Stimulated activated CD8-positive, alpha-beta memory T cell treated with anti-CD3 and anti-CD28 coated beads, Interleukin-4, amount 100 ng/mL, for 48 hours (primary cell): Measurements from ENCODE around the gene ZBTB20.

Experiments used
- DNase-seq: peaks from one replicate; pipeline ENCODE4 v3.0.0-alpha.2; 2020

ZBTB20 gene

DNA sequence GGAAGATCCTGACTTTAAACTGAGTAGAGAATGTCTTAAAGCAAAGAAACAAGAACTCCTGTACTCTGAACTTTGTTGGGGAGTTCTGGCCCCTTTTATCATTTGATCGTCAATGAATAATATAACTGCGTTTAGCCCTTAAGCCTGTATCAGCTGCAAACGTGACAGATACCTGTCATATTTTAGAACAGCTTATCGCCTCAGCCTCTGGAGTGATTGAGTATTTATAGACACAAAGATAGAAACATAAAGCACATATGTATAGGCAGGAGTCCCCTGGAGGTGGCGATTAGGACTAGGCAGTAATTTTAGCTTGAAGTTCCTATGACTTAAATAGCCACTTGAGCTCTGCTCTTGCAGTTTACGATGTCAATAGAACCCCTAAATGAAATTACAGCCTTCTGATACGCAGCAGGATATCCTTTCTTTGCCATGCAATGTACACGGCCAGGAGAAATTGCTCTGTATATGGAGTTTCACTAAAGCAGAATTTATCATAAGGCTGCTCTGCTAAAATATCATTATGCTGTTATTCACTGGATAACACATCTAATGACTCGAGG, 531.5 kb downstream of the ZBTB20 start:
- no peak for DNase-seq

DNA sequence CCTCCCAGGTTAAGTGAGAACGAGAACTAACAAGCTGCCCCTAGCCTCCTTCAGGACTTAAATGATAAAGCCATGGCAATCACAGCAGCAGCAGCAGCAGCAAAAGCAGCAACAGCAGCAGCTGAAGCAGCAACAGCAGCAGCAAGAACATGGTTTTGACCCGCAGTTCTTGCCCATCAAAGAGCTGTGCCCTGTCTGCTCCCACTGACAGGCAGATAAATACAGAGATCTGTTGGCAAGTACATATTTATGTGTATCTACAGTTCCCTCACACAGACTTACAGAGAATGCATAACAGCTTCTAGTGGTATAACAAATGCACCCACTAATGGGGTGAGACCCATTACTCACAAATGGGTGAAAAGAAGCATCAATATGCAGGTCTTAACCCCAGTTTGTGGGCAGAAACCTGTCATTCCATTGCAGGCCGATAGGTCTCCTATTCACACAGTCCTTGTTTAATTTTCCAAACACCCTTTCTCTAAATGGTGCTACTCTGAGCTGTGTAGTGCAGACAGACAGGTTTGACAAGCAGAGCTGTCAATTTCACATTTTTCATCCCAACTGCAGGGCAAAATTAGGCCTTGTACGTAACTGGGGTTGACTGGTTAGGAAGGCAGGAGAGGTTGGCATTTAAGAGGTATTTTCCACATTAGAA, 537.0 kb downstream of the ZBTB20 start:
- no peak for DNase-seq

DNA sequence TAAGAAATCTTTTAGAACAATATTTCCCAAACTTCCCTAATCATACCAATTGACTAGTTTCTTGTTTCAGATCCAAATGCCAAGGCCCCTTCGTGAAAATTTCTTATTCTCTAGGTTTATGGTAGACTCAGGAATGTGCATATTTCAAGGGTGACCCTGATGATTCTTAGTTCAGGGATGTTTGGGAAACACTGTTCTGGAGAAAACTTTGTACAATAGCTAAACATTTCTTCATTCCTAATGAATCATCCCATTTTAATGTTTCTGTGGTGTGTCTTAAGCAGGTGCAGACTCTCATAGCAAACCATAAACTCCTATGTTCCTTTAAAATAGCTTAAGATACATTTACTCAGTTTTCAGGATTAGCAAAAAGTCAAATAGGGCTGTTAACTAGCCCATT, 538.8 kb downstream of the ZBTB20 start:
- no peak for DNase-seq

DNA sequence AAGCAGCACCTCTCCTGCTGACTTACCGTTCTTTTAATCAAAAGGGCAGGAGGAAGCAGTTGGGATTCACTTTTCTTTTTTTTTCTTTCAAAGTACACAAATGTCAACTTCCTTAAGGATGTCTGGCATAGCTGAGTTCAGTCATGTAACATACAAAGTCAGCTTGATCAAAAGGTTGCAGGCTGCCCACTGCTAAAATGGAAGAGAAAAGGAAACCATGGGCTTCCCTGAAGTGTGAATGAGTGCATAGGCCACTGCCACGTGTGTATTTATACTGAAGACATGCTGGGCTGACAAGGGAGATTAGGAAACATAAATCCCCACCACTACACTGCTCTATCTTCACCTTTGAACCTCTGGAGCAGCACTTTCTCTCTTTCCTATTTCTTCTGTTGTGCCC, 540.8 kb downstream of the ZBTB20 start:
- DNase-seq = no peak

DNA sequence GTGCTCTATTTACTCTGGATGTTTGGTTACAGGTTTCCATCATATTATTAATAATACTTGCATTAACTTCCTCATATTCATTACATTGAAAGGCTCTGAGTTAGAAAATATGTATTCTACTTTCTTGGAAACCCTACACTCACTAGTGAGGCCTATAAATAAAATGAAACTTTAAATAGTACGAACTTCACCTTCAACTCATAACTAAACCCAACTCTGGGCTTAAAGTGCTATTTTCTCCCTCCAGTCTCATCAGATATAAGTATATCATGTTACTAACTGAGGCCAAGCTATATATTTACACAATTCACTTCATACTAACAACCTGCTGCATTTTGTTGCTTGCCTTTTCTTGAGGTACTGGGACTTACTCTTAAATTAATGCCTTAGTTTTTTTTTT, 546.5 kb downstream of the ZBTB20 start:
- DNase-seq = no peak

DNA sequence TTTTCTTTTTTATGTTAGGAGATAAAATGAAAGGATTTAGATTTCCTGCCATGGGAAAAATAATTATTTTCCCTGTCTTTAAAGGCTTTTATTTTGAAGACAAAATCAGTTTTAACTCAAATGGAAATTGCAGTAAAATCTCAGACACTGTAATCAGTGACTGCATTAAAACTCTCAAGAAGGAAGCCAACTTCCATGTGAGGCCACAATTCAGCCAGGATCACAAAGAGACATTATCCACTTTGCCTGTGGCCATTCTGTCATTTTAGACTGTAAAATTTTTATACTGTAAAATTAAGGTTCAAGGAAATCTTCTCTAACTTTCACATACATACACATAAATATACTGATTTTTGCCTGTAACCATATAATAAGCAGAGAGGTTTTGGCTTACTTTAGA, 549.2 kb downstream of the ZBTB20 start:
- DNase-seq = no peak

DNA sequence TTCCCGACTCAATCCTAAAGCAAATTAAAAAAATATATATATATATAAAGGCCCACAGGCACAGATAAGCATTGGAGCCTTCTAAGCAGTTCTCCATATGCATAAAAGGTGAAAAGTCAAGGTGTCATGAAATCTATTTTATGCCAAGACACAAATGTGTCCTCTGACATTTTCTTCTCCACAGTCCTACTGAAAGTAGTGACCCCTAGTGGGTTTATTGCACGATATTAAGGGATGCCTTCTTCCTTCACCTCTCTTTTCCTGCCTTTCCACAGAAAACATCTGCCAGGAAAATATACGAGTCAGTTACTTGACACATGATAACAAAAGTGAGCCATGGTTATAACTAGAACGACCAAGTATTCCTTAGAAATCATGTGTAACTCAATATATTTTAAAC, 550.1 kb downstream of the ZBTB20 start:
- no peak for DNase-seq

DNA sequence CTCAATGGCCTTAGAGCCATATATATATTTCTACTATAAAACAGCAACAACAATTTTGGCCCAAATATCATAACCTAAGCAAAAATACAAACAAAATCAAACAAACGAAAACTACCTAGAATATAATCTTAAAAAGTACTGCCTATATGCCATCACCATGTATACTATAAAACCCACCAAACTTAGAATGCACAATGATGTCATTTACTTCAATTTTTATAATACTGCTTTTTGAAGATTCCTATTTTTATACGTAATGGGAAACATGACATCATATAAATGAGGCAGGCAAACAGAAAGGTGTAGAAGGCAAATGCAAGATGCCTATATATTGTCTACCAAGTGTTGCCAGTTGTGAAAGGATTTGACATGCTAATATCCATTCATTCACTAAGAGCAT, 550.9 kb downstream of the ZBTB20 start:
- DNase-seq = no peak

DNA sequence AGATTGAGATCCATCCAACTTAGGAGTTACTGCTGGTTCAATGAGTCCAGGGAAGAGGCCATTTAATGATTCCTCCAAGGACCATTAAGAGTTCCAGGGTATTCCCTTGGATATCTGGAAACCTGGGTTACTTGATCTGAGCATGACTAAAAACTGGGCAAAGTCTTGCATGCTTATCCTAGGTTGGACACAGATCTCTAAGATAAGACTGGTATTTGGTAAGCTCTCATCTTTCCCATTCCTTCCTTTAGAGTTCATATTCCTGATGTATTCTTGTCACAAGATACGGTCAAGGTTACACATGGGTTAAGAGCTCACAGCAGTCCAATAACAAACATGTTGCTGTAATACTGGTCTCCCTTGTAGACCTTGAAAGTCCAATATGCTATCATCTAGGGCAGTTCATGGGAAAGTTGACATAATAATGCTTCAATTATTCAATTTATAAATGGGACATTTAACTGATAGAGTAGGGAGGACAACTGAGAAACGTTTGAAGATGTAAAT, 551.5 kb downstream of the ZBTB20 start:
- DNase-seq = no peak

DNA sequence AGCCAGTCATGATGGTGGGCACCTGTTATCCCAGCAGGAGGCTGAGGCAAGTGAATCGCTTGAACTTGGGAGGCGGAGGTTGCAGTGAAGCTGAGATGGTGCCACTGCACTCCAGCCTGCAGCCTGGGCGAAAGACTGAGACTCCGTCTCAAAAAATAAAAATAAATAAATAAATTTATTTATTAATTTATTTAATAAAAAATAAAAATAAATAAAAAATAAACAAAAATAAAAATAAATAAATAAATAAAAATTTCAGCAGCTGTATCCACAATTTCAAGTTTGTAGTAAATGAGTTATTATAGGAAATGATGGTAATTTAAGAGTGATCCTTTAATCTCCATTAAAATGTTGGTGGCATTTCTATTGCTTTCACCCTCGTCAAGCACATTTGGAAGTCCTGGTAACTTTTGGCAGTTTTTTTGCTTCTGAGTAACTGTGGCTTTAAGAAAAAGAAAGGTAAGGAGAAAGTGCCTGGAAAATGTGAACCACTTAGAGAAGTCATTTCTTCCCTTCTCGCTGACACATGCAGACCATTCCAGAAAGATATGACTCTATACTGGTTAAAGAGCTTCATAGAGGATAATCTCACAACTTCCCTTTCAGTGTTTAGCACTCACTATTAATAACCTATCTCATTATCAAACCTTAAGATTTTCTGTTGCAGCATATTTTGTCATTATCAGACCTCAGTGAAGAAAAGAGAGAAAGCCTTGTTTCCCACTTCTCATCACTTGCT, 556.6 kb downstream of the ZBTB20 start:
- DNase-seq = no peak

DNA sequence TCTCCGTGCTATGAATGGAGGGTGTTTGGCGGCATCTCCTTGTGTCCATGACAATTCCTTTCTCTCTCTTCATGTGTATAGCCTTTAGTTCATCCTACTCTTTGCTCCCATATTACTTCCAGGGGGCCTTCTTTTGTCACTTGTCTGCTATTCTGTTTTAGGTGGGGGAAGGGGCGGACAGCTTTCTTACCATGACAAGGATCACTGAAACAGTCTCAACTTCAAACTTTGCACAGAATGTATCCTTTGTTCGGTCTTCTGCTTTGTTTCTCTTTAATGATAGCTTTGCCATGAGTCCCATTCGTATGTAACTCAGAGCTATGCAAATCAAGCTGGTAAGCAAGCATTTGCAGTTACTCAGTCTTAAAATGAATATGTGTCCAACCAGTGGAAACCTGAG, 559.1 kb downstream of the ZBTB20 start:
- DNase-seq = no peak

DNA sequence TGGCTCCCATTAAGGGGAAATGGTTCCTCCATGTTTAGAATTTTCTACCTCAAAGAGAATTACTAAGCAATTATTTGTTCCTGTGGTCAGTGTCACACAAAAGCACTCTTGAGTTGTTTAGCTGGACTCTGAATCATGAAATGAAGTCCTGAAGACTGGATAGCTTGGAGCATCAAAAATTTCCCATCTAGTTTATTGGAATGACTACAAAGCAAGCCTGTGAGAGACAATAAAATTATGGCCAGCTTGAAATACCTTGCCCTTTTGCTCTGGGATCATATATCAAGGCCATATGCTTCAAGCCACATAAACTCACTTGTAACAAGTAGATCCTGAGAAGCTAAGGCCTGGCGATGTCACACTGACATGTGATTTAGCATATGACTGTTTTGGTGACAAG, 561.0 kb downstream of the ZBTB20 start:
- no peak for DNase-seq

DNA sequence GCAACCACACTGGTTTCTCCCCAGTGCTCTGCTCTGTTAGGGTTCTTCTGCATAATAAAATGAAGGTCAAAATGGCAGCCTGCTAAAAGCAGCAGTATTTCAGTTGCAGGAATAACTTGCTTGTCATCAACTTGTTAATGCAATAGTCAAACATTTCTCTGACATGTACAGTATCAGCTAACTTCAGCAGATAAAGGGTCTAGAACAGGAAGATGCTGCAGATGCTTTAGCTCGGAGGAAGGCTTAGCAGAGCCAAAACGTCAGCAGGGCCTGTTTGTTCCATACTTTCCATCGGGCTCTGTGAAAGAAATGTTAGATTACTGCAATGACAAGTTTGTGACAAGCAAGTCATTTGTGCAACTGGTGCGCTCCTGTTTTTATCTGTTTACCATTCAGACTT, 561.4 kb downstream of the ZBTB20 start:
- DNase-seq = no peak

DNA sequence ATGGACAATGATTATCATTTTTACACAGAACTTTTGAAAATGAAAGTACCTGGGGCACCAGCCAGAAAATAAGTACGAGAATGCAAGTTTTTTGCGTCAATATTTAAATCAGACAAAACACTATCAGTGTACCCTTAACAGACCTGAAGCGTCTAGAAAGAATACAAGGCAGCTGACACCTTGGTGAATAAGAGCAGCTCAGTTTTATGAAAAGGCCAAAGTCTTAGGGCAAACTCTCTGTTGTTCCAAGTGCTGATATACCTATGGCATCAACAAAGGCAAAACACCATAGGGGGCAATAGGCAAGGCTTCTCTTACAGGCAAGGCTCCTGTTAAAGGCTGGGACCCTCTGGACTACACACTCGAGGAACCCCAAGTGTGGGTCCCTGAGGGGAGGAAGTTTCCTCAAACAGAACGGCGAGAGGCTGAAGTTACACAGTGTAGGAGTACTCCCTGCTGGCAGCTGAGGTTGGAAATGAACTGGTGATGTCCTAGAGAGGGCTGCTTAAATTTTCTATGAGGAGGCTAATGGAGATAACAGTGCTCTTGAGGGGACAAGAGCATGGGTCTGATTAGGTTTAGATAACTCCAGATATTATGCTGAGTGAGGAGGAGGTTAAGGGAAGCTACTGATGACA, 562.2 kb downstream of the ZBTB20 start:
- no peak for DNase-seq

DNA sequence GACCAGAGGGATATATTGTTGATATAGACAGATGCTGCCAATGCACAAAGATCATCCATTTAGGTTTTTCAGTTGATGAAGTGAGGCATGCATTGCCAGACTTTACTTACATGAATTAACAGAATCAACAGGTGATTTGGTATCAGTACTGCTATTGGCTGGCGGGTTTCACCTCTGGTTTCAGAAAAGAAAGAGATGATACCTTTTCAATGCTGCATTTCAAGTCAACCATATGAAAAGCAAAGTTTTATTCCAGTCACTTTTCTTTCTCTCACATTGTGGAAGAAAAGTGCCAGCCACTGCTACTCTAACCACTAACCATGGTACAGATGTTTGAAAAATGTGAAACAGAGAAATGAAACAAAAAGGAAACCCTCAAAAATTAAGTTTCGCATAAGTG, 564.2 kb downstream of the ZBTB20 start:
- DNase-seq = no peak

DNA sequence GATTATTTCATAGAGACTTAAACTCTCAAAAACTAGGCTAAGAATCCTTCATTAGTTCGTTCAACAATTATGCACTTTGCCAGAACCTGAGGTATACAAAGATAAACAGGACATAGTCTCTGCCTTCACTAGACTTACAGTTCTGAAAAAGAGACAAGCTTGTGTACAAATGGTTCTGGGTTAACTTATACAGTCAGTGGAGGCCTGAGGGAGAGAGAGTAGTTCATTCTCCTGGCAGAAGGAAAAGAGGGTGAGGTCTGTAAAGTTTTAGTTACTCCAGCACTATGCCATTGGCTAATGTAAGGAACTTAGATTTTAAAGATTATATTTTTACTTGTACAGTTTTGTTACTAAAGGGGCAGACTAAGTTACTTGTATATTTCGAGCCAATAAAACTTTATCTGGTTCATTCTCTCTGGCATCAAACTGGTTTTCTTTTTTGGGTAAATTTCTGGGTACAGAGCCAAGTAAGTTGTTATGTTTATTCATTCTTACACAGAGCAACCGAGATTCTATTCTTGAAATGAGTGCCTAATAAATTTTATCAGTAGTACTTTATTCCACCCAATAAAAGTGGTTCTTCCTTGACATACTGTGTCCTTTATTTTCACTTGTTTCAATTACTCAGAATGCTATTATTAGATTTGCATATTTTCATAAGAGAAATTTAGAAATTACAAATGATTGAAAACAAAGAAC, 574.6 kb downstream of the ZBTB20 start:
- no peak for DNase-seq

DNA sequence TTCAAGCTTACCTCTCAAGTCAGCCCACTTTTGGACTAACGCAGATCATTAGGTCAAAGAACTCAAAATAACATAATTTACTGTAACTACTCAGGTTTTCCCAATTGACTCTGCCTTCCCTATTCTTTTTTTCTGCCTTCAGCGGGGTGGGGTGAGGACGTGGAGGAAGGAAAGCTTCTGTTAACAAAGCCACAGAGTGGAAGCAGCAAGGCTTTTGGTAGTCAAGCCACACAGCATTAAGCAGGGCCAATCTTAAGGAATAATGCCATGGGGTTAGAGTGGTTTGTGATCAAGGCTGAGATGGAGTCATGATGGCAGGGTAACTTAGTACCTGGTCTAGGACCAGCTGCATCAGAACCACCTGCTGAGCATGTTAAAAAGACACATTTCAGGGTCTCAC, 575.7 kb downstream of the ZBTB20 start:
- DNase-seq = no peak

DNA sequence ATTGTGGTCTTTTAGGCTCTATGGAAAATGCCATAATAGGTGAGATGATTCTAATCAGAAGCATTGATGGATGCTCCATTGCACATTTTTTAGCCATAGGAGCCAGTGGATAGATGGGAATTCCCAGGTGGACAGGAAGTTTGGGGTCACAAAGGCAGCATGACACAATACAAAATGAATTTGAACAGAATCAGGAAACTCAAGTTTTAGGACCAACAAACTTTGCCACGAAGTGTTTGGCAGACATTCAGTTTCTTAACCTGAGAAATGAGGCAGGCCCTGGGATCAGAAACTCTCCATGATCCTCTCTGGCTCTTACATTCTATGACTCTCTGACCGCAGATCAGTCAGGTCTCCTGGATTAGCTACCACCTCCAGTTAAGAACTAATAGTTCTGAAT, 577.9 kb downstream of the ZBTB20 start:
- DNase-seq = no peak

DNA sequence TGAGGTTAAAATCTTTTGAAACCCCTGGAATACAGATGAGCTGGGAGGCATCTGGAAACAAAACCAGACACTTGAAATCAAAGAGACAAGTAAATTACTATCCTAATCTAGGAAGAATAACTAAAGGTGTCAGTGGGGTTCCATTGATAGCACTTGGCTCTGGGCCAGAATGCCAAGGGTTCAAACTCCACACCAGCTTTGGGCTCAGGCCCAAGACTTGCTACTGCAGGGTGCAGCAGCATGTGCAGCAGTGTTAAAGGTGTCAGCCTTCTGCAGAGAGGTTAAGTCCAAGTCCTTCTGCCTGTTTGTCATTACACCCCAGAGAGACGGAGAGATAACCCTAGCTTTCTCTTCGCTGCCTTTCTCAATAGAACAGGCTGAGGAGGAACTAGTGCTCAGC, 579.3 kb downstream of the ZBTB20 start:
- DNase-seq = no peak

DNA sequence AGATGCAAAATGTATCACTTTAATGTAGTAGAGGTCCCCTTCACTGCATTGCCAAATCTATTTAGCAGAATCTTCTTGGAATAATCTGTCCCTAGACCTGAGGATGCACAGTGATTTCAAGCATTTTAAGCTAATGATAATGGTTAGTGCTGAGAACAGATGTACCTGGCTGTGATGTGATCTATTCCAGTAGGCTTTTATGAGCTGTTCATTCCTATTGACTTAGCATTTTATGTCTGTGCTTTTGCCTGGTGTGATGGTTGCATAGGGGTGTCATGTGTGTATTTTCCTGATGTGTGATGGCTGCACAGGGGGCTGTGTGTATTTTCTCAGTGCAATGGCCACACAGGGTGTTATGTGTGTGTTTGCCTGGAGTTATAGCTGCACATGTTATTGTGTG, 580.3 kb downstream of the ZBTB20 start:
- no peak for DNase-seq

DNA sequence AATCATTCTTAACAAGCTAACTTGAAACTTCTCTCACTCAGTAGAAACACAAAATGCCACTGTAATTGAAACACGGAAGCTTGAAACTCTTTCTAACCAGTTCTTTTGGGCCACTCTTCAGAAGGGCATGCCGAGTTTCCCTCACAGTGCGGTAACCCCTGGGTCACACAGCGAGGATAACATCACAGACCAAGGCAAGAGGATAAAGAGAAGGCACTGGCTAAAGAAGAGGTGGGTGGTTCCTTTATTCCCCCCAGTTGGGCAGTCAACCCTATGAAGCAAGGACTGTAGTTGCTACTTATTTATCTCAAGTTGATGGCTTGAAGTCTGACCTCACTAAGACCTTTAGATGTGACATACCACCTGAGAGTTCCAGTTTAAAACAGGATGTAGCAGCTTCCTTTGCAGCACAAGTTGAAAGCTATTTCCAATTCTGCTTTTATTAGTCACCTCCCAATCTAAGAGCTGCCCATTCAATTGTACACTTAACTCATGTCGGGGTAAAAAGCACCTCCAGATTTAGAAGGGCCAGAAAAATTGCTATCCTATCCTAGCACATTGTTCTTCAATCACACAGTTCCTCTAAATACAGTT, 580.8 kb downstream of the ZBTB20 start:
- no peak for DNase-seq

DNA sequence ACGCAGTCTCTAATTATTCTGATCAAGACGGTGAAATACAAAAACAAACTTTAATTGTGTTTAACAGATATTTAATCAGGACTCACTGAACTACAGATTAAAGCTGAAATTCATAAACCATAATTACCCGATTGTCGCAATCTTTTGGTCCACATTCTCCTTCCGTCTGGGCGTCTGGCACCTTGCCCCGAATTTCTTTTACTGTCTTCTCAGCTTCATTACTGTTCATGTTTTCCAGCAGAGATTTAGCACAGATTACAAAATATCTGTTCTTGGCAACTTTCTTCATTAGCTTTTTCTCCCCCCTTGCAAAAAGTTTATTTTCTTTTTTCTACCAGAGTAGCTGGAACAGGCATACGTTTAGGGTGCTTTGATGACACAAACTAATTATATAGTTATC, 581.9 kb downstream of the ZBTB20 start:
- no peak for DNase-seq

DNA sequence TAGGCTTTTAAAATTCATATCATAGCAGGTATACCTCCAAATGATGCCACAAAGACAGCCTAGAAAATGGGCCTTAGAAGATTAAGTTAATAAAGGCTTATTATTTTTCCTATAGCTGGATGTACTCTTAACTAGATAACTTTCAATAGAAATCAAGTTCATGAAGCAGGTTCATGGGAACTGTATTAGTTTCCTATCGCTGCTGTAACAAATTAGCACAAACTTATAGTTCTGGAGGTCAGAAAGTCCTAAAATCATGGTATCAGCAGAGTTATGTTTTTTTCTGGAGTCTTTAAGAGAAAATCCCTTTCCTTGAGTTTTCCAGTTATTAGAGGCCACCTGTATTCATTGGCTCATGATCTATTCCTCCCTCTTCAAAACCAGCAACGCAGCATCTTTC, 583.4 kb downstream of the ZBTB20 start:
- no peak for DNase-seq
